K562 (cell line): ENCODE data around the gene CRYAB. TPM values are rescaled to one million over a fixed set of nuclear protein-coding genes. Genes with fewer than 3 reads are reported as not detected.
A peak's percentile ranks its signal among the peaks of the same experiment; 100 is the strongest.

ENCODE experiments used
- CHCHD3 ChIP-seq: fragments of 250-450 bp; sonication (Bioruptor Pico); IDR thresholded peaks from 2 replicates; pipeline ENCODE4 v2.1.2; 2022; ENCODE audit warnings: mild to moderate bottlenecking
- HDGF ChIP-seq: fragments of 450-650 bp; IDR thresholded peaks from 2 replicates; pipeline ENCODE4 v1.6.1; 2016
- KDM1A ChIP-seq, 2 experiments: fragments of 450-650 bp; IDR thresholded peaks; 2 replicates each; pipeline ENCODE4 v1.6.1; 2016; ENCODE audit warnings: mild to moderate bottlenecking in 2 of 2
- MEIS2 ChIP-seq: fragments of 450-650 bp; IDR thresholded peaks from 2 replicates; pipeline ENCODE4 v1.6.1; 2014; ENCODE audit warnings: mild to moderate bottlenecking; ENCODE audit not compliant: partially characterized antibody
- NBN ChIP-seq: fragments of 450-650 bp; IDR thresholded peaks from 2 replicates; pipeline ENCODE4 v1.6.1; 2016; ENCODE audit warnings: low read depth, mild to moderate bottlenecking
- SMARCA5 ChIP-seq: fragments of 450-650 bp; IDR thresholded peaks from 2 replicates; pipeline ENCODE4 v1.6.1; 2016
- TEAD4 ChIP-seq, 2 experiments: sonication (generic) in 1 of 2; formaldehyde crosslinking in 1 of 2; IDR thresholded peaks; 2 replicates each; pipeline versions ENCODE4 v1.6.1 to v1.8.0; 2012 to 2022; ENCODE audit warnings: borderline replicate concordance in 1 of 2, inconsistent platforms in 1 of 2, low read length in 1 of 2, mild to moderate bottlenecking in 1 of 2, missing genetic modification reagents in 1 of 2
- ZC3H11A ChIP-seq: IDR thresholded peaks from 2 replicates; pipeline ENCODE4 v1.6.1; 2012; ENCODE audit warnings: low read depth, low read length, improper control_type of control experiment
- ZNF24 ChIP-seq: fragments of 450-650 bp; IDR thresholded peaks from 2 replicates; pipeline ENCODE4 v1.6.1; 2016
- ZNF586 ChIP-seq: fragments of 450-650 bp; formaldehyde crosslinking; conservative IDR thresholded peaks from 2 replicates; pipeline ENCODE4 v1.4.0; 2020; ENCODE audit warnings: mild to moderate bottlenecking, moderate library complexity
- polyA plus RNA-seq, 8 experiments: library from polyadenylated mRNA; depleted of rRNA in 4 of 8; stranded (reverse) in 5 of 8; unstranded in 3 of 8; fragments of >200 nt; fragmentation: Nextera tagmentation in 2 of 8; fragmentation: Illumina TruSeq in 1 of 8; extraction: Ambion mirVana in 2 of 8; extraction: Trizol in 1 of 8; gene quantifications; 2 replicates each; pipeline versions ENCODE4 v1.2.1 to v1.2.3, GENCODE V29; 2011 to 2014; ENCODE audit warnings: inconsistent platforms in 1 of 8, missing spikeins in 1 of 8
- total RNA-seq, 7 experiments: library from RNA; depleted of rRNA in 6 of 7; stranded (reverse); fragments of >200 nt in 6 of 7; fragmentation: Illumina TruSeq in 2 of 7; extraction: Trizol in 2 of 7; gene quantifications; 2 replicates each; pipeline versions ENCODE4 v1.2.1 to v1.2.3, GENCODE V29; 2011 to 2021; ENCODE audit warnings: low replicate concordance in 1 of 7
- TF ChIP-seq, protein P1 (sequence below), 2 experiments: fragments of 450-650 bp in 1 of 2; sonication (generic) in 1 of 2; formaldehyde crosslinking in 1 of 2; IDR thresholded peaks; 2 replicates each; pipeline versions ENCODE4 v1.7.1 to v1.9.0; 2016 to 2022; ENCODE audit warnings: inconsistent platforms in 1 of 2, mild to moderate bottlenecking in 1 of 2, missing genetic modification reagents in 1 of 2
- TF ChIP-seq, protein P2 (sequence below): fragments of 450-650 bp; IDR thresholded peaks from 2 replicates; pipeline ENCODE4 v1.6.1; 2017; ENCODE audit warnings: mild to moderate bottlenecking, moderate library complexity
- TF ChIP-seq, protein P3 (sequence below): fragments of 450-650 bp; formaldehyde crosslinking; IDR thresholded peaks from 2 replicates; pipeline ENCODE4 v1.4.0; 2020; ENCODE audit warnings: mild to moderate bottlenecking, moderate library complexity
- TF ChIP-seq, protein P4 (sequence below): sonication (generic); formaldehyde crosslinking; IDR thresholded peaks from 2 replicates; pipeline ENCODE4 v1.8.0; 2022; ENCODE audit warnings: missing genetic modification reagents, mild to moderate bottlenecking, borderline replicate concordance

Gene CRYAB
- total and polyA plus RNA-seq, 9 of the 15 experiments (the other 6 are each of a cell fraction or from before 2014, with no cell fraction given) = 0.83 to 7.5 (median 3.6) TPM

DNA sequence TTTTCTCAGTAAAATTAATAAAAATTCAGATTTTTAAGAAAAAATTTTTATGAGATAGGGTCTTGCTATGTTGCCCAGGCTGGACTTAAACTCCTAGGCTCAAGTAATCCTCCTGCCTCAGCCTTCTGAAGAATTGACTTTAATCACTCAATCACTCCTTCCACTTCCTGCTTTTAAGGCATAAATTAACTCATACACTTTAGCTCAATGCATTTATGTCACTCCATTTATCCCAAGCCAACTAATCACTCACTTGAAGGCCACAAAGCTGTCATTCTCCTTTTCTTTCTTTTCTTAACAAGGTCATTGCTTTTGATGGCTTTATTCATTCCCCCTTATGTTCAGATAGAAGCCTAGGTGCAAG lies 41.1 kb downstream of the CRYAB start (continued):
- TF ChIP-seq, protein P1, sequence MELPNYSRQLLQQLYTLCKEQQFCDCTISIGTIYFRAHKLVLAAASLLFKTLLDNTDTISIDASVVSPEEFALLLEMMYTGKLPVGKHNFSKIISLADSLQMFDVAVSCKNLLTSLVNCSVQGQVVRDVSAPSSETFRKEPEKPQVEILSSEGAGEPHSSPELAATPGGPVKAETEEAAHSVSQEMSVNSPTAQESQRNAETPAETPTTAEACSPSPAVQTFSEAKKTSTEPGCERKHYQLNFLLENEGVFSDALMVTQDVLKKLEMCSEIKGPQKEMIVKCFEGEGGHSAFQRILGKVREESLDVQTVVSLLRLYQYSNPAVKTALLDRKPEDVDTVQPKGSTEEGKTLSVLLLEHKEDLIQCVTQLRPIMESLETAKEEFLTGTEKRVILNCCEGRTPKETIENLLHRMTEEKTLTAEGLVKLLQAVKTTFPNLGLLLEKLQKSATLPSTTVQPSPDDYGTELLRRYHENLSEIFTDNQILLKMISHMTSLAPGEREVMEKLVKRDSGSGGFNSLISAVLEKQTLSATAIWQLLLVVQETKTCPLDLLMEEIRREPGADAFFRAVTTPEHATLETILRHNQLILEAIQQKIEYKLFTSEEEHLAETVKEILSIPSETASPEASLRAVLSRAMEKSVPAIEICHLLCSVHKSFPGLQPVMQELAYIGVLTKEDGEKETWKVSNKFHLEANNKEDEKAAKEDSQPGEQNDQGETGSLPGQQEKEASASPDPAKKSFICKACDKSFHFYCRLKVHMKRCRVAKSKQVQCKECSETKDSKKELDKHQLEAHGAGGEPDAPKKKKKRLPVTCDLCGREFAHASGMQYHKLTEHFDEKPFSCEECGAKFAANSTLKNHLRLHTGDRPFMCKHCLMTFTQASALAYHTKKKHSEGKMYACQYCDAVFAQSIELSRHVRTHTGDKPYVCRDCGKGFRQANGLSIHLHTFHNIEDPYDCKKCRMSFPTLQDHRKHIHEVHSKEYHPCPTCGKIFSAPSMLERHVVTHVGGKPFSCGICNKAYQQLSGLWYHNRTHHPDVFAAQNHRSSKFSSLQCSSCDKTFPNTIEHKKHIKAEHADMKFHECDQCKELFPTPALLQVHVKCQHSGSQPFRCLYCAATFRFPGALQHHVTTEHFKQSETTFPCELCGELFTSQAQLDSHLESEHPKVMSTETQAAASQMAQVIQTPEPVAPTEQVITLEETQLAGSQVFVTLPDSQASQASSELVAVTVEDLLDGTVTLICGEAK (IDR thresholded peaks at IDR 0.05) = peak; percentile 11; the same call in 1 of the 2 replicates
- TF ChIP-seq, protein P1 (CRISPR knock-in tag; IDR thresholded peaks at IDR 0.05) = no peak
- no peak for TF ChIP-seq ZC3H11A
- peak; percentile 67; the same call in 1 of the 2 replicates for TF ChIP-seq NBN
- peak in 1 of 2 experiments; percentile 19; a peak in 1 of 4 replicates for TF ChIP-seq KDM1A (IDR thresholded peaks at IDR 0.05)
- TF ChIP-seq HDGF = peak; percentile 61; the same call in 1 of the 2 replicates
- TF ChIP-seq ZNF24 = peak; percentile 82; the same call in 1 of the 2 replicates
- TF ChIP-seq, protein P2, sequence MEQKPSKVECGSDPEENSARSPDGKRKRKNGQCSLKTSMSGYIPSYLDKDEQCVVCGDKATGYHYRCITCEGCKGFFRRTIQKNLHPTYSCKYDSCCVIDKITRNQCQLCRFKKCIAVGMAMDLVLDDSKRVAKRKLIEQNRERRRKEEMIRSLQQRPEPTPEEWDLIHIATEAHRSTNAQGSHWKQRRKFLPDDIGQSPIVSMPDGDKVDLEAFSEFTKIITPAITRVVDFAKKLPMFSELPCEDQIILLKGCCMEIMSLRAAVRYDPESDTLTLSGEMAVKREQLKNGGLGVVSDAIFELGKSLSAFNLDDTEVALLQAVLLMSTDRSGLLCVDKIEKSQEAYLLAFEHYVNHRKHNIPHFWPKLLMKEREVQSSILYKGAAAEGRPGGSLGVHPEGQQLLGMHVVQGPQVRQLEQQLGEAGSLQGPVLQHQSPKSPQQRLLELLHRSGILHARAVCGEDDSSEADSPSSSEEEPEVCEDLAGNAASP = no peak
- TF ChIP-seq MEIS2 = peak; percentile 77
- TF ChIP-seq SMARCA5 = 0 out of 2 replicates have a peak, but pooled peaks have one; percentile 45
- TF ChIP-seq, protein P3, sequence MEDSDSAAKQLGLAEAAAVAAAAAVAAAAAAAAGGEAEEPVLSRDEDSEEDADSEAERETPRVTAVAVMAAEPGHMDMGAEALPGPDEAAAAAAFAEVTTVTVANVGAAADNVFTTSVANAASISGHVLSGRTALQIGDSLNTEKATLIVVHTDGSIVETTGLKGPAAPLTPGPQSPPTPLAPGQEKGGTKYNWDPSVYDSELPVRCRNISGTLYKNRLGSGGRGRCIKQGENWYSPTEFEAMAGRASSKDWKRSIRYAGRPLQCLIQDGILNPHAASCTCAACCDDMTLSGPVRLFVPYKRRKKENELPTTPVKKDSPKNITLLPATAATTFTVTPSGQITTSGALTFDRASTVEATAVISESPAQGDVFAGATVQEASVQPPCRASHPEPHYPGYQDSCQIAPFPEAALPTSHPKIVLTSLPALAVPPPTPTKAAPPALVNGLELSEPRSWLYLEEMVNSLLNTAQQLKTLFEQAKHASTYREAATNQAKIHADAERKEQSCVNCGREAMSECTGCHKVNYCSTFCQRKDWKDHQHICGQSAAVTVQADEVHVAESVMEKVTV (CRISPR knock-in tag) = 0 out of 2 replicates have a peak, but pooled peaks have one; percentile 14
- TF ChIP-seq ZNF586 (CRISPR knock-in tag) = no peak
- TF ChIP-seq, protein P4, sequence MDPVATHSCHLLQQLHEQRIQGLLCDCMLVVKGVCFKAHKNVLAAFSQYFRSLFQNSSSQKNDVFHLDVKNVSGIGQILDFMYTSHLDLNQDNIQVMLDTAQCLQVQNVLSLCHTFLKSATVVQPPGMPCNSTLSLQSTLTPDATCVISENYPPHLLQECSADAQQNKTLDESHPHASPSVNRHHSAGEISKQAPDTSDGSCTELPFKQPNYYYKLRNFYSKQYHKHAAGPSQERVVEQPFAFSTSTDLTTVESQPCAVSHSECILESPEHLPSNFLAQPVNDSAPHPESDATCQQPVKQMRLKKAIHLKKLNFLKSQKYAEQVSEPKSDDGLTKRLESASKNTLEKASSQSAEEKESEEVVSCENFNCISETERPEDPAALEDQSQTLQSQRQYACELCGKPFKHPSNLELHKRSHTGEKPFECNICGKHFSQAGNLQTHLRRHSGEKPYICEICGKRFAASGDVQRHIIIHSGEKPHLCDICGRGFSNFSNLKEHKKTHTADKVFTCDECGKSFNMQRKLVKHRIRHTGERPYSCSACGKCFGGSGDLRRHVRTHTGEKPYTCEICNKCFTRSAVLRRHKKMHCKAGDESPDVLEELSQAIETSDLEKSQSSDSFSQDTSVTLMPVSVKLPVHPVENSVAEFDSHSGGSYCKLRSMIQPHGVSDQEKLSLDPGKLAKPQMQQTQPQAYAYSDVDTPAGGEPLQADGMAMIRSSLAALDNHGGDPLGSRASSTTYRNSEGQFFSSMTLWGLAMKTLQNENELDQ (CRISPR knock-in tag) = no peak
- TF ChIP-seq CHCHD3 (CRISPR knock-in tag) = no peak
- no peak for TF ChIP-seq TEAD4 (IDR thresholded peaks at IDR 0.05; ENCODE audit: low read length)
- no peak for TF ChIP-seq TEAD4 (CRISPR knock-in tag; IDR thresholded peaks at IDR 0.05; ENCODE audit: borderline replicate concordance)
